ENCODE measurements around the gene FCHSD1.

The FCHSD1 gene

GRCh38 chr5:141672841-141673813 is 21.9 kb upstream of the FCHSD1 start:
- no peak for DNase-seq

GRCh38 chr5:141672071-141672840 is 21.0 kb upstream of the FCHSD1 start:
- DNase-seq = no peak

GRCh38 chr5:141669520-141669919 is 18.3 kb upstream of the FCHSD1 start:
- no peak for DNase-seq

GRCh38 chr5:141668601-141669265 is 17.5 kb upstream of the FCHSD1 start:
- no peak for DNase-seq

GRCh38 chr5:141665995-141666940 is 15.1 kb upstream of the FCHSD1 start:
- DNase-seq = no peak

GRCh38 chr5:141664733-141665461 is 13.7 kb upstream of the FCHSD1 start:
- peak; percentile 76 for DNase-seq

GRCh38 chr5:141663506-141663905 is 12.3 kb upstream of the FCHSD1 start:
- no peak for DNase-seq

- no peak for DNase-seq
These were observed 10.8 kb upstream of the FCHSD1 start for GRCh38 chr5:141662028-141662427.

GRCh38 chr5:141657937-141658545 is 6.8 kb upstream of the FCHSD1 start:
- DNase-seq = no peak

- no peak for DNase-seq
These were observed 6.2 kb upstream of the FCHSD1 start for GRCh38 chr5:141657404-141657803.

- no peak for DNase-seq
These were observed 5.2 kb upstream of the FCHSD1 start for GRCh38 chr5:141656396-141656795.

GRCh38 chr5:141655020-141655419 is 3.8 kb upstream of the FCHSD1 start:
- no peak for DNase-seq

- no peak for DNase-seq
These were observed 3.1 kb upstream of the FCHSD1 start for GRCh38 chr5:141654298-141654697.

- DNase-seq = no peak
These were observed 499 bp upstream of the FCHSD1 start for GRCh38 chr5:141651728-141652105.

- no peak for DNase-seq
These were observed 1.2 kb downstream of the FCHSD1 start for GRCh38 chr5:141649972-141650371.

GRCh38 chr5:141649056-141649688 is 2.0 kb downstream of the FCHSD1 start:
- no peak for DNase-seq

- no peak for DNase-seq
These were observed 3.4 kb downstream of the FCHSD1 start for GRCh38 chr5:141647851-141648250.

- DNase-seq = no peak
These were observed 4.0 kb downstream of the FCHSD1 start for GRCh38 chr5:141647242-141647641.

- DNase-seq = no peak
These were observed 5.2 kb downstream of the FCHSD1 start for GRCh38 chr5:141646026-141646425.

- DNase-seq = no peak
These were observed 9.5 kb downstream of the FCHSD1 start for GRCh38 chr5:141641634-141642267.

Data from CD4-positive, alpha-beta T cell treated with Interleukin-10 for 1 hour (primary cell).